Measurements from ENCODE around the gene ASIC2.

Gene ASIC2

GRCh38 chr17:33202796-33203495 is 90.1 kb downstream of the ASIC2 start:
- DNase-seq: no peak

- DNase-seq: peak in 1 of 2 experiments; percentile 18
Observed at GRCh38 chr17:33202021-33202420, 91.1 kb downstream of the ASIC2 start.

DNA sequence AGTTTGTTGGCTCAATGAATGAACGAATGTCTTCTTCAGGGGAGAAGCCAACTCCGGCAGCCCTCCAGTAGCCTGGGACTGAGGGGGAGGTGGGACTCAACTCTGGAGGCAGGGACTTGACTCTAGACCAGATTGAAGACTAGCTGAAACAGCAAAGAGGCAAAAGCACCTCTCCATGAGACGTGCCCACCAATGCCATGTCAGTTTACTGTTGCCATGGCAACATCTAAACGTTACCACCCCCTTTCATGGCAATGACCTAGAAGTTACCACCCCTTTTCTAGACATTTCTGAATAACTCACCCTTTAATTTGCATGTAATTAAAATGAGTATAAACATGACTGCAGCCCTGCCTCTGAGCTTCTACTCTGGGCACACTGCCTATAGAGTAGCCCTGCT is 91.8 kb downstream of the ASIC2 start:
- no peak for DNase-seq

DNA sequence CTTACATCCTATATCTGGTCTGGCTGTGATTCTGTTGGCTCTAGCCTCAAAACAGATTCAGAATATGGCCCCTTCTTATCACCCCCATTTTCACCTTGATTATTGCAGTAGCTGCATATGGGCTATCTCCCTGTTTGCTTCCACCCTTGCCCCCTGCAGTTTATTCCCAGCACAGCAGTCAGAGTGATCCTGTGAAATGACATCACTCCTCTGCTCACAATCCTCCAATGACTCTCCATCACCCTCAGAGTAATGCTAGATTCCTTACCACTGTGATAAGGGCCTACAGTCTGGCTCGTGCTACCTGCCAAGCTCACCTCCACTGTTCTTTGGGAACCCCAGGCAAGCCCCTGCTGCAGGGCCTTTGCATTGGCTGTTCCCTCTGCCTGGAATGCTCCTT is 92.5 kb downstream of the ASIC2 start:
- DNase-seq: no peak

GRCh38 chr17:33199571-33200510 is 93.3 kb downstream of the ASIC2 start:
- no peak for DNase-seq

DNA sequence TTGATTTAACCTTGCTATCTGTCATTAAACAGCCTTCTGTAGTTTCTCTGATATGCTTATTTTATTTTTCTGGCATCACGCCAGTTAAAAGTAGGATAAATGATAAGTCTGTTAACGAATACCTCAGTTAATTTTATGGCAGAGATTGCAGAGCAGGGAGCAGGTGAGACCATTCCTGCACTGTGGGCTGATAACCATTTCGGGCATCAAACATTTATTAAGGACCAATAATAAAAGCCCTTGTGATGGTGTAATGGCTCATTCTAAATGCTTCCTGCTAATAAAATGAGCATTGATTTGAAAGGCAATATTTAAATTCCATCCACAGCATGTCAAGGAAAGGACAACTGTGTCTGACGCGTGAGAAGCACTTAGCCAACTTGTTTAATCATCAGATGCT is 94.1 kb downstream of the ASIC2 start:
- no peak for DNase-seq

GRCh38 chr17:33197342-33197741 is 95.8 kb downstream of the ASIC2 start:
- no peak for DNase-seq

GRCh38 chr17:33196883-33197282 is 96.2 kb downstream of the ASIC2 start:
- no peak for DNase-seq

- DNase-seq: no peak
Observed at GRCh38 chr17:33192951-33193911, 99.9 kb downstream of the ASIC2 start.

DNA sequence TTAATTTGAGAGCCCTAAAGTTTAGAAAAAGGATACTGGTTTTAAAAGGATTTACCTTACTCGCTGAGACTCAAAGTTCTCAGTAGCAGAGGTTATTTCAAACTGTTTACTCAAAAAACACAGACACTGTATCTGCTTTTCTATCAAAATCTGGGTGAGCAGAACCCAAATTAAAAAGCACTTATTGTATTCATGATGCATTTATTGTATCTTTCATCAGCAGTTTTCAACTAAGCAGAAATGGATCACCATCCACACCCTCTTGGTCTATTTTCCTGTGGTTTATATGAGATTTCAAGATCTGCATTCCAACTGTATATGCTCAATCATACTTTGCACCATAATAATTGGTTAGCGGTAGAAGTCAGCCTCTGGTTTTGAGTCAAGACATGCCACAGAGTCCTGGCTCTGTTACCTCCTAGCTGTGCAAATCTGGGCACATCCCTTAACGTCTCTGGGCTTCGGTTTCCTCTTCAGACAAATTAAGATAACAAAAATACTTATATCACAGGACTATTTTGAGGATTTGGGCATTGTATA is 109.5 kb downstream of the ASIC2 start:
- DNase-seq: no peak

- no peak for DNase-seq
Observed at GRCh38 chr17:33179151-33179550, 113.9 kb downstream of the ASIC2 start.

- no peak for DNase-seq
Observed at GRCh38 chr17:33178681-33179080, 114.4 kb downstream of the ASIC2 start.

- no peak for DNase-seq
Observed at GRCh38 chr17:33175562-33175961, 117.5 kb downstream of the ASIC2 start.

DNA sequence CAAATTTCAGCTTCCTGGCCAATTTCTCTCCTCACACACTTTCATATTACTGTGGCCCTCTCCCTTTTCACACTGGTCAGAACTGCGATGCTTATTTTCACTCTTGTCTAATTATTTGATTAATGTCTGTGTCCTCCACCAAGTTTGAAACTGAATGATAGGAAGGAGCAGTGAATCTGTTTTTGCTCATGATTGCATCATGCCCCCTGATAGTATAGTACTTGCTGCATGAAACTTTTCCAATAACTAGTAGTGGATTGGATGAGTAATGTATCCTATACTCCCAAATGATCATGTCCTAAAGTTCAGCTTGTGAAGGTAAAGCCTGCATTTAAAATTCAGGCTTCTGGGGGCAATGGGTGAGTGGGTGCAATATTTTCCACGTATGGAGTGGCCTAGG is 121.2 kb downstream of the ASIC2 start:
- no peak for DNase-seq

GRCh38 chr17:33169580-33170285 is 123.4 kb downstream of the ASIC2 start:
- no peak for DNase-seq

DNA sequence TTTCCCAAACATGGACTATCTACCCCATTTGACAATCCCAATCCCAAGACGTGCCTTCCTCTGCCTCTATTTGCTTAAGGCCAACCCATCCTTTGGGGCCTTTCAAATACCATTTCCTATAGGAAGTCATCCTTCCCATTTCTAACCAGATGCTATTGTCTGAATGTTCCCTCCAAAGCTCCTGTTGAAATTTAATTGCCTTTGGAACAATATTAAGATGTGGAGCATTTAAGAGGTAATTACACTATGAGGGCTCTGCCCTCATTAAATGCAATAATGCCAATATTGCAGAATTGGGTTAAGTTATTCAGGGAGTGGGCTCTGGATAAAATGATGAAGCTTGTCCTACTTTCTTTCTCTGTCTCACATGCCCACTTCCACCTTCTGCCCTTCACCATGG is 125.4 kb downstream of the ASIC2 start:
- no peak for DNase-seq

GRCh38 chr17:33166472-33166871 is 126.6 kb downstream of the ASIC2 start:
- no peak for DNase-seq

DNA sequence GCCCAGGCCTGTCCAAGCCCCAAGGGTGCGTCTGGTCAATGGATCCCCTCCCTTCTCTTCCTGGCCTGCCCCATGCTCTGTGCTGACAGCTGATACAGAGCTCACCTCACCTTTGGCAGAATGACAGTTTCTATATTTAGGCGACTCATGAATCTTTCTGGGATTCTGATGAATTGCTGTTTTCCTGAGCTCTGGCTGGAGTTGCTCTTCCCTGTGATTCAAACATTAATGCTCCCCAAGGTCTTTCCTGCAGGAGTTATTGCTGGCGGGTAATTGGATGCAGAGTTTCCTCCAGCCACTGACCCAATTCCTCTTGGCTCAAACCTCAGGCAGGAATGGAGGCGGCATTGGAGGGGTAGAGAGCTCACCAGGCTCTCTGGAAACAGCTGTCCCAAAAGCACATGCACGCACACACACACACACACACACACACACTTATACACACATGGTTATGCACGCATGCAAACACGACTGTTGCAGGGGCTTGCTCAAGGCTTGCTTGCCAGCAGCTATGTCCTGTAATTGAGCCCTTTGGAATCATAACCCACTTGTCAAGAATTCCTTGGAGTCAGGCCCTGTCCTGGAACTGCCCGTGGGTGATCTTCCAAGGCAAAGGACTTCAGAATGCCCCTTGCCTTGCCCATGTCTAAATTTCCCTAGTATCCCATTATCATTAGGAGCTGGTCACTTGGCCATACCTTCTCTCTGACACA is 128.8 kb downstream of the ASIC2 start:
- no peak for DNase-seq

DNA sequence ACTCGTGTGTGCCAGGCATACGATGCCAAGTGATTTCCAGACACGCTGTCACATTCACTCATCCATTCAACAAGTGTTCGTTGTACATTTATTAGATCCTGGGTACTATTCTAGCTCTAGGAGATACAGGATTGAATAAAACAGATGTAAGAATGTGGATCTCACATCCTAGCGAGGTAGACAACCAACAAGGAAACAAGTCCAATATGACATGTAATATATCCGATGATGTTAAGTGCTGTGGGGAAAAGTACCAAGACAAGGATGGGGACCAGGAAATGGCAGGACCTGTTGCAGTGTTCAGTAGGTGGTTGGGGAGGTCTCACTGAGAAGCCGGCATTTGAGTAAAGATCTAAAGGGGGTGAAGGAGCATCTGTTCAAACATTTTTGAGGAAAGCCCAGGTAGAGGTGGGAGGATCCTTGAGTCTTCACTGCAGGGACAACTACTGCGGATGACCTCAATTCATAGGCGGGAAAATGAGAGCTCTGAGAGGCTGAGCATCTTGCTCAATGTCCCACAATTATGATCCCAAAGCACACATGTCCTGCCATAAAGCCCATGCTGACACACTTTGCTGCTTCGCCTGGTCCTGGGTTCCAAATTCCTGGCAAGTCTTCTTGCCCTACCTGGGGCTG is 129.4 kb downstream of the ASIC2 start:
- no peak for DNase-seq

GRCh38 chr17:33154869-33155455 is 138.1 kb downstream of the ASIC2 start:
- peak; percentile 1 to 2 for DNase-seq
